OCI-LY3 (cell line): ENCODE results near the gene RBMS3.

ENCODE experiments used
- CTCF ChIP-seq: fragments of 200-600, 300-600 bp; sonication (generic); IDR thresholded peaks from 2 replicates; pipeline ENCODE4 v1.5.1; 2014; ENCODE audit warnings: antibody characterized with exemption, low read length, low read depth
- EZH2phosphoT487 ChIP-seq: fragments of 200-600 bp; shearing (Covaris generic); IDR thresholded peaks from 2 replicates; pipeline ENCODE4 v1.6.1; 2018; ENCODE audit warnings: antibody characterized with exemption, mixed run types, low read depth

GRCh38 chr3:29949131-29949530, 668.3 kb downstream of the RBMS3 start:
- TF ChIP-seq CTCF (no peak), EZH2phosphoT487 (no peak)
